HCT116 (cell line): ENCODE data around the gene RXFP3. TPM values are rescaled to one million over a fixed set of nuclear protein-coding genes. Genes with fewer than 3 reads are reported as not detected.

ENCODE experiments used
- ATAC-seq: fragments of 200-7000 bp; cut with Tn5 transposase; 2 replicates; pipeline ENCODE4 v1.9.1; 2020; ENCODE audit warnings: mild to moderate bottlenecking, moderate library complexity
- BruUV-seq: library from RNA; stranded (reverse); fragments of 400-500 nt; replicated peaks from 2 replicates; lab custom pipeline; 2021; lab: Mats Ljungman, UMichigan
- CTCF ChIA-PET: fragments of 300-600 bp; sonication (Branson Sonifier 250); formaldehyde crosslinking; loops from one replicate; lab custom pipeline; 2021; ENCODE audit warnings: antibody characterized with exemption; lab: Charles Lee
- POLR2A ChIA-PET: fragments of 300-600, 350-600 bp; sonication (Branson Sonifier 250); formaldehyde crosslinking; loops from one replicate; lab custom pipeline; 2021; ENCODE audit warnings: antibody characterized with exemption; lab: Charles Lee
- RAD21 ChIA-PET, 2 experiments: fragments of 300-600 bp; sonication (Branson Sonifier 250); formaldehyde crosslinking; loops; one replicate each; lab custom pipeline; 2023; ENCODE audit warnings: low total read pairs in 2 of 2; ENCODE audit not compliant: uncharacterized antibody in 2 of 2, unreplicated experiment in 2 of 2, low non-redundant PET in 1 of 2; lab: Charles Lee
- DNase-seq: peaks from one replicate; pipeline ENCODE4 v3.0.0-alpha.2; 2010; ENCODE audit warnings: low read depth, low spot score
- H2AFZ ChIP-seq: fragments of 200-600 bp; shearing (Covaris generic), sonication (generic); 2 replicates; pipeline ENCODE4 v1.6.1; 2017; ENCODE audit warnings: low read depth, mixed run types, mixed read lengths, antibody characterized with exemption, low read length; ENCODE audit not compliant: poor library complexity, severe bottlenecking
- H3K27ac ChIP-seq: 2 replicates; pipeline ENCODE4 v1.5.1; 2012; ENCODE audit warnings: low read depth, low read length
- H3K27me3 ChIP-seq: fragments of 200-600 bp; sonication (generic); 2 replicates; pipeline ENCODE4 v1.6.1; 2016; ENCODE audit warnings: mixed run types, low read length, mixed read lengths; ENCODE audit not compliant: insufficient read depth
- H3K36me3 ChIP-seq, 2 experiments: fragments of 200-500 bp in 1 of 2; fragments of 200-600 bp in 1 of 2; sonication (Bioruptor generic) in 1 of 2; sonication (generic) in 1 of 2; 2 replicates each; pipeline versions ENCODE4 v1.5.1 to v1.6.1; 2014 to 2016; ENCODE audit warnings: low read length in 2 of 2, inconsistent platforms in 1 of 2, mixed read lengths in 1 of 2, mixed run types in 1 of 2; ENCODE audit not compliant: insufficient read depth in 2 of 2, control insufficient read depth in 1 of 2
- H3K4me1 ChIP-seq, 2 experiments: fragments of 200-600 bp in 1 of 2; sonication (generic) in 1 of 2; 2 replicates each; pipeline versions ENCODE4 v1.5.1 to v1.6.1; 2012 to 2017; ENCODE audit warnings: low read length in 2 of 2, inconsistent platforms in 1 of 2, mild to moderate bottlenecking in 1 of 2, mixed read lengths in 1 of 2, mixed run types in 1 of 2, moderate library complexity in 1 of 2; ENCODE audit not compliant: insufficient read depth in 2 of 2, control insufficient read depth in 1 of 2
- H3K4me2 ChIP-seq: fragments of 200-600 bp; sonication (generic); 2 replicates; pipeline ENCODE4 v1.6.1; 2017; ENCODE audit warnings: mixed run types, low read length, mixed read lengths
- H3K4me3 ChIP-seq, 2 experiments: fragments of 200-600 bp in 1 of 2; sonication (generic) in 1 of 2; replicated peaks in 1 of 2; 2 replicates each; pipeline ENCODE4 v1.5.1; 2011 to 2016; ENCODE audit warnings: low read length in 2 of 2, control low read depth in 1 of 2, low read depth in 1 of 2, mild to moderate bottlenecking in 1 of 2, mixed read lengths in 1 of 2, mixed run types in 1 of 2
- H3K79me2 ChIP-seq: fragments of 200-600 bp; sonication (generic); 2 replicates; pipeline ENCODE4 v1.6.1; 2017; ENCODE audit warnings: mild to moderate bottlenecking, mixed run types, low read length, moderate library complexity, mixed read lengths; ENCODE audit not compliant: insufficient read depth
- H3K9ac ChIP-seq: fragments of 200-600 bp; sonication (generic); 2 replicates; pipeline ENCODE4 v1.6.1; 2016; ENCODE audit warnings: low read length, mixed read lengths
- H3K9me2 ChIP-seq: fragments of 200-600 bp; sonication (generic), shearing (Covaris generic); 2 replicates; pipeline ENCODE4 v1.6.1; 2017; ENCODE audit warnings: mixed run types, mild to moderate bottlenecking, moderate library complexity; ENCODE audit not compliant: insufficient read depth
- H3K9me3 ChIP-seq, 2 experiments: fragments of 200-500 bp in 1 of 2; fragments of 200-600 bp in 1 of 2; sonication (Bioruptor generic) in 1 of 2; sonication (generic) in 1 of 2; 2 replicates each; pipeline ENCODE4 v1.6.1; 2014 to 2017; ENCODE audit warnings: low read length in 2 of 2, mixed read lengths in 2 of 2, inconsistent platforms in 1 of 2, low read depth in 1 of 2, mild to moderate bottlenecking in 1 of 2, mixed run types in 1 of 2, moderate library complexity in 1 of 2; ENCODE audit not compliant: control insufficient read depth in 1 of 2, insufficient read depth in 1 of 2
- H4K20me1 ChIP-seq: fragments of 200-600 bp; sonication (generic), shearing (Covaris generic); 2 replicates; pipeline ENCODE4 v1.6.1; 2017; ENCODE audit warnings: mixed run types, mild to moderate bottlenecking, moderate library complexity; ENCODE audit not compliant: insufficient read depth
- JUND ChIP-seq: IDR thresholded peaks from 2 replicates; pipeline ENCODE4 v1.6.1; 2012
- MAX ChIP-seq: IDR thresholded peaks from 2 replicates; pipeline ENCODE4 v1.6.1; 2012
- POLR2AphosphoS5 ChIP-seq: IDR thresholded peaks from 2 replicates; pipeline ENCODE4 v1.6.1; 2011; ENCODE audit warnings: mild to moderate bottlenecking, low read depth, low read length, moderate library complexity
- RAD21 ChIP-seq: IDR thresholded peaks from 2 replicates; pipeline ENCODE4 v1.6.1; 2012; ENCODE audit warnings: low read depth, mild to moderate bottlenecking
- TCF7L2 ChIP-seq: IDR thresholded peaks from 2 replicates; pipeline ENCODE4 v1.7.0; 2011; ENCODE audit warnings: borderline replicate concordance, inconsistent platforms; ENCODE audit not compliant: insufficient read depth, insufficient read length; ENCODE audit errors: extremely low read depth
- intact Hi-C: fragments of 100-400 bp; cut with micrococcal nuclease; formaldehyde crosslinking; loops from 2 replicates; pipeline ENCODE4 v1.10.0; 2022
- total RNA-seq: library from RNA; stranded (reverse); gene quantifications from one replicate; pipeline ENCODE4 v1.2.1, GENCODE V29; 2021; ENCODE audit not compliant: unreplicated experiment
- TF ChIP-seq, protein P1 (sequence below), 3 experiments: fragments of 200-600 bp in 1 of 3; sonication (generic) in 1 of 3; IDR thresholded peaks in 2 of 3; conservative IDR thresholded peaks in 1 of 3; 2 replicates each; pipeline ENCODE4 v1.5.1; 2012 to 2017; ENCODE audit warnings: low read depth in 2 of 3, low read length in 2 of 3, antibody characterized with exemption in 1 of 3, borderline replicate concordance in 1 of 3, control low read depth in 1 of 3, mild to moderate bottlenecking in 1 of 3, mixed read lengths in 1 of 3, mixed run types in 1 of 3, moderate library complexity in 1 of 3; ENCODE audit not compliant: insufficient read depth in 1 of 3

Gene RXFP3
- total RNA-seq, 1 experiment from 2014 or later, result not detected

DNA sequence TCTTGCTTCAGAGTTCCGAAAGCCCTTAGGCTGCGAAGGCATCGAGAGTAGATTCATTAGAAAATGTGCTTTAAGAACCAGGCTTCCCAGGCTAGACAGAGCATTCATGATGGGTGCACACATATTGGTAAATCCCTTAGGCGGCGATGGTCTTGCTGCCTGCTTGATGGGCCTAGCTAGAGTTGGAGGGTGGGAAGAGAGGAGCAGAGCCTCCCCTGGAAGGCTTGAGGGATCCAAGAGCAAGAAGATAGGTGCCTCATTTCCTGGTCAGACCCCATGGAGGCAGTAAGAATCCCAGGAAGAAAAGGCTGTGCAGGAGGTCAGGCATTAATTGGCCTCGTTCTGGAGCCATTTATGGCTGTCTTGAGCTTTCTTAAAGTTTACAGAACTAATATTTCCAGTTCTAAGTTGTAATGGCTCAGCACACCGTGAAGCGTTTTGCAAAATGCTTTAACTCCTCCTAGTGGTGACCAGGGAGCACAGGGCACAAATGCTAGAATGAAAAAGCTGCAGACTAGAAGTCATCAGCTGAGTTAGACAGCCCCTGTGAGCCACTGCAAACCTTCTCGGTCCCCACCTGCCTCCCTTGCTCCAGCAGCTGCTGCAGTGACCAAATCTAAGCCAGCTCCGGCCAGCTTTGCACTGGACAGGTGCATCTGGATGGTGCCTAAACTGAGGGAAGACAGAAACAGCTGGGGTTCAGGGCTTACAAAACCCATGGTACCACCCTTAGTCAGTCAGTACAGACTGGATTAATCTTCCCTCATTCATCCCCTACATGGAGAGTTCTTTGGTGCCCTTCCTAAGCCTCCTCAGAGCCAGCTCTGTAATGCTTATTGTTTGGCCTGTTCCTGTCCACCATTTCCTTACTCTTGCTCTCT, 33.6 kb downstream of the RXFP3 start:
- H3K9me2 ChIP-seq, result no peaks in the 10 kb centered on the region
- H3K4me1 ChIP-seq, result no peaks in the 10 kb centered on the region
- intact Hi-C loops, result no loop called here
- H3K79me2 ChIP-seq, result no peaks in the 10 kb centered on the region
- H3K4me2 ChIP-seq, result no peak overlapping the region
- no peak overlapping the region for H2AFZ ChIP-seq
- TF ChIP-seq POLR2AphosphoS5 (no peak), JUND (no peak), TCF7L2 (no peak), RAD21 (peak; percentile 53), MAX (no peak)
- TF ChIP-seq, protein P1, sequence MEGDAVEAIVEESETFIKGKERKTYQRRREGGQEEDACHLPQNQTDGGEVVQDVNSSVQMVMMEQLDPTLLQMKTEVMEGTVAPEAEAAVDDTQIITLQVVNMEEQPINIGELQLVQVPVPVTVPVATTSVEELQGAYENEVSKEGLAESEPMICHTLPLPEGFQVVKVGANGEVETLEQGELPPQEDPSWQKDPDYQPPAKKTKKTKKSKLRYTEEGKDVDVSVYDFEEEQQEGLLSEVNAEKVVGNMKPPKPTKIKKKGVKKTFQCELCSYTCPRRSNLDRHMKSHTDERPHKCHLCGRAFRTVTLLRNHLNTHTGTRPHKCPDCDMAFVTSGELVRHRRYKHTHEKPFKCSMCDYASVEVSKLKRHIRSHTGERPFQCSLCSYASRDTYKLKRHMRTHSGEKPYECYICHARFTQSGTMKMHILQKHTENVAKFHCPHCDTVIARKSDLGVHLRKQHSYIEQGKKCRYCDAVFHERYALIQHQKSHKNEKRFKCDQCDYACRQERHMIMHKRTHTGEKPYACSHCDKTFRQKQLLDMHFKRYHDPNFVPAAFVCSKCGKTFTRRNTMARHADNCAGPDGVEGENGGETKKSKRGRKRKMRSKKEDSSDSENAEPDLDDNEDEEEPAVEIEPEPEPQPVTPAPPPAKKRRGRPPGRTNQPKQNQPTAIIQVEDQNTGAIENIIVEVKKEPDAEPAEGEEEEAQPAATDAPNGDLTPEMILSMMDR (IDR thresholded peaks at IDR 0.05 in 2 of 3, conservative IDR thresholded peaks at IDR 0.05 in 1 of 3; ENCODE audit: borderline replicate concordance in 1 of 3, insufficient read depth in 1 of 3, low read depth in 2 of 3, low read length in 2 of 3), result peak in 2 of 3 experiments; percentile 61 to 77; a peak in 4 of 6 replicates
- ChIA-PET RAD21 (interaction anchor here in 1 of 2 experiments (1.0 to 1.1 kb wide), 2 partner anchors 34 to 534 kb away, joined by 3 read pairs; no protein-coding TSS in a partner anchor), CTCF (interaction anchor here (0.8 to 1.8 kb wide), 7 partner anchors 9 to 534 kb away, joined by 3 to 7 read pairs (median 4); no protein-coding TSS in a partner anchor), POLR2A (no interaction called here)
- H4K20me1 ChIP-seq, result no peaks in the 10 kb centered on the region
- H3K36me3 ChIP-seq, result no peaks in the 10 kb centered on the region
- BruUV-seq, result no TSS peak
- H3K27ac ChIP-seq, result no peak overlapping the region
- H3K9me3 ChIP-seq, result no peaks in the 10 kb centered on the region
- H3K4me3 ChIP-seq, result no peak overlapping the region
- DNase-seq (peak; percentile 6), ATAC-seq (peak; percentile 83)
- H3K9ac ChIP-seq, result no peak overlapping the region
- H3K27me3 ChIP-seq, result peaks cover 12% of the 10 kb centered on the region
